ENCODE results near the gene RGSL1. TPM values are rescaled to one million over a fixed set of nuclear protein-coding genes. Genes with fewer than 3 reads are reported as not detected.

The RGSL1 gene
- total RNA-seq, 1 donor from 2014 or later: not detected

GRCh38 chr1:182488803-182489202 is 38.9 kb downstream of the RGSL1 start:
- no peak for TF ChIP-seq CTCF (conservative IDR thresholded peaks at IDR 0.05; ENCODE audit: low read depth, low read length)
- H3K4me3 ChIP-seq (ENCODE audit: low read depth, low read length): no peak overlapping the region
- no peak for DNase-seq (ENCODE audit: low read depth)

GRCh38 chr1:182493063-182493462 is 43.1 kb downstream of the RGSL1 start:
- TF ChIP-seq CTCF (conservative IDR thresholded peaks at IDR 0.05; ENCODE audit: low read depth, low read length): no peak
- DNase-seq (ENCODE audit: low read depth): no peak

DNA sequence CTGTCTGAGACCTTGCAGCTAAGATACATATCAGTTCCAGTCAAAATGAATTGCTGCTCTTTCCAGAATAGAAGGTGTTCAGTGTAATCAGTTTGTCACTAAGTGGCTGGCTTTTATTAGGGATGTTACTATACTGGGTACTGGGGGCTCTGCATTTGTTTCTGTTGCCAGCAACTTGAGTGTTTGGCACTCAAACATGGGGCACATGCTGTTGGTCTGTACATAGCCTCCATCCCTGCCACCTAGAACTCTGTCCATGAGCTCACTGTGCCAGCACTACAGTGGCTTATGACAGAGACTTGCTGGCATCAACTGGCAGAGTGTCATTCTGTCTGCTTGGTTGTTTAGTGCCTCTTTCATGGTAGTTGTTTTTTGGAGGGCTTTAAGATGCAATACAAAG is 45.1 kb downstream of the RGSL1 start:
- no peak overlapping the region for H3K4me3 ChIP-seq (ENCODE audit: low read depth, low read length)
- DNase-seq (ENCODE audit: low read depth): no peak
- TF ChIP-seq CTCF (conservative IDR thresholded peaks at IDR 0.05; ENCODE audit: low read depth, low read length): no peak

More at GRCh38 chr1:182493063-182493462, 43.1 kb downstream of the RGSL1 start:
- no peak overlapping the region for H3K4me3 ChIP-seq (ENCODE audit: low read depth, low read length)

- H3K4me3 ChIP-seq (ENCODE audit: low read depth, low read length): no peak overlapping the region
- no peak for DNase-seq (ENCODE audit: low read depth)
- no peak for TF ChIP-seq CTCF (conservative IDR thresholded peaks at IDR 0.05; ENCODE audit: low read depth, low read length)
These were observed 45.7 kb downstream of the RGSL1 start for GRCh38 chr1:182495693-182496092.

DNA sequence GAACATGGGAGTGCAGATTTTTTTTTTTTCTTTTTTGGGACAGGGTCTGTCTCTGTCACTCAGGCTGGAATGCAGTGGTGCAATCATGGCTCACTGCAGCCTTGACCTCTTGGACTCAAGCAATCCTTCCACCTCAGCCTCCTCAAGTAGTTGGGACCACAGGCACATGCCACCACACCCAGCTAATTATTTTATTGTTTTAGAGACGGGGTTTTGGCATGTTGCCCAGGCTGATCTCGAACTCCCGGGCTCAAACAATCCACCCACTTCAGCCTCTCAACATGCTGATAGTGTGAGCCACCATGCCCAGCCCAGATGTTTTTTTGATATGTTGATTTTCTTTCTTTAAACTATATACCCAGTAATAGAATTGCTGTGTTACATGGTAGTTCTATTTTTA is 57.7 kb downstream of the RGSL1 start:
- TF ChIP-seq CTCF (conservative IDR thresholded peaks at IDR 0.05; ENCODE audit: low read depth, low read length): no peak
- H3K4me3 ChIP-seq (ENCODE audit: low read depth, low read length): no peak overlapping the region
- DNase-seq (ENCODE audit: low read depth): no peak

DNA sequence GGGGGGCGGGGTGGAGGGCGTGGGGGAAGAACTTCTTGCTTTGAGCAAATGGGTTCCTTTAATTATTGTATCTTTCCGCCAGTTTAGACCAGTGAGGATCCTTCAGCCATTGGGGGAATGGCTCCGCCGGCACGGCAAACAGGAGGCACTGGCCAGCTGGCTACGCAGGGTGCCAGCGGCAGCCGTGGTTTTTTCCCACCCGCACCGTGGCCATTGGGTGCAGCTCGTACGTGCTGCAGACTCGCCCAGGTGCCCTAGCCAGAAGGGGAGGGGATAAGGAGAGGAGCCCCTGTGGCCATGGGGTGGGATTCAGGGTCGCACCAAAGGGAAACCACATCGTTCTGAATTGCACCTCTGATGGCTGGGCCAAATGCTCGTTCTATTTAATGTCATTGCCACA is 65.6 kb downstream of the RGSL1 start:
- no peak for DNase-seq (ENCODE audit: low read depth)
- TF ChIP-seq CTCF (conservative IDR thresholded peaks at IDR 0.05; ENCODE audit: low read depth, low read length): no peak
- no peak overlapping the region for H3K4me3 ChIP-seq (ENCODE audit: low read depth, low read length)

DNA sequence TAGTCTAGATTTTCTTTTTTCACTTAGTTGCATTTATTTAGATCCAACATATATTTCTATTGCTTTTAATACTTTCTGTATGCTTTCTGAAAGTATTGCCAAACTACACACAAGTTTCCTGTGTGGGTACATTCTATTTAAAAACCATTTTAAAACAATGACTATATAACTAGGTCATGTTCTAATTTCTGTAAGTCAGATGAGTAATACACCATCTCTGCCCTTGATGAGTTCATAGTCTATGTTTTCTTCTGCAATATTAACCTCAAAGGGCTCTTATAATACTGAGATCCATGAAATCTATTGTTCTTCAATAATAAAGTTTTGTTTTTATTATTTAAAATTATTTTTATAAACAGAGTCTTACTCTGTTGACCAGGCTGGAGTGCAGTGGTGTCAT is 70.8 kb downstream of the RGSL1 start:
- no peak overlapping the region for H3K4me3 ChIP-seq (ENCODE audit: low read depth, low read length)
- no peak for DNase-seq (ENCODE audit: low read depth)
- no peak for TF ChIP-seq CTCF (conservative IDR thresholded peaks at IDR 0.05; ENCODE audit: low read depth, low read length)

All from epithelial cell of proximal tubule (primary cell).